GM18867 (cell line): ENCODE data around the gene RABEP1.

ENCODE experiments used
- ATAC-seq: cut with Tn5 transposase; IDR thresholded peaks from one replicate; pipeline ENCODE4 v1.9.1; 2021; ENCODE audit warnings: mild to moderate bottlenecking, moderate library complexity; ENCODE audit not compliant: unreplicated experiment

RABEP1 gene

GRCh38 chr17:5264893-5265292 lies 17.2 kb upstream of the RABEP1 start:
- no peak for ATAC-seq

- ATAC-seq, result no peak
Measured at GRCh38 chr17:5269241-5269960, 12.7 kb upstream of the RABEP1 start.

GRCh38 chr17:5272322-5272721 lies 9.8 kb upstream of the RABEP1 start:
- no peak for ATAC-seq

GRCh38 chr17:5282642-5283217 lies 646 bp downstream of the RABEP1 start:
- ATAC-seq, result peak; percentile 13

GRCh38 chr17:5283571-5284315 lies 1.7 kb downstream of the RABEP1 start:
- no peak for ATAC-seq

GRCh38 chr17:5284681-5285080 lies 2.6 kb downstream of the RABEP1 start:
- ATAC-seq, result no peak

GRCh38 chr17:5286846-5287245 lies 4.8 kb downstream of the RABEP1 start:
- no peak for ATAC-seq

GRCh38 chr17:5291683-5292350 lies 9.7 kb downstream of the RABEP1 start:
- no peak for ATAC-seq

GRCh38 chr17:5297245-5297644 lies 15.2 kb downstream of the RABEP1 start:
- ATAC-seq, result no peak

- no peak for ATAC-seq
Measured at GRCh38 chr17:5299383-5299782, 17.3 kb downstream of the RABEP1 start.

- no peak for ATAC-seq
Measured at GRCh38 chr17:5304636-5305035, 22.6 kb downstream of the RABEP1 start.

- no peak for ATAC-seq
Measured at GRCh38 chr17:5309851-5310250, 27.8 kb downstream of the RABEP1 start.

GRCh38 chr17:5325851-5326250 lies 43.8 kb downstream of the RABEP1 start:
- ATAC-seq, result no peak

- peak; percentile 45 for ATAC-seq
Measured at GRCh38 chr17:5329784-5330557, 47.9 kb downstream of the RABEP1 start.

- ATAC-seq, result no peak
Measured at GRCh38 chr17:5330981-5331380, 48.9 kb downstream of the RABEP1 start.

- no peak for ATAC-seq
Measured at GRCh38 chr17:5331506-5331905, 49.4 kb downstream of the RABEP1 start.

- ATAC-seq, result no peak
Measured at GRCh38 chr17:5344914-5345313, 62.8 kb downstream of the RABEP1 start.

- no peak for ATAC-seq
Measured at GRCh38 chr17:5352681-5353289, 70.7 kb downstream of the RABEP1 start.

GRCh38 chr17:5354310-5354709 lies 72.2 kb downstream of the RABEP1 start:
- ATAC-seq, result no peak

GRCh38 chr17:5354886-5355415 lies 72.9 kb downstream of the RABEP1 start:
- ATAC-seq, result no peak
